DOHH2 (cell line): ENCODE results near the gene LRRN2.

Experiments
- H3F3A ChIP-seq: fragments of 200-600 bp; sonication (generic), shearing (Covaris generic); 2 replicates; pipeline ENCODE4 v1.6.0; 2016; ENCODE audit warnings: antibody characterized with exemption, mild to moderate bottlenecking; ENCODE audit not compliant: control insufficient read depth, insufficient read depth
- H3K27ac ChIP-seq: fragments of 200-600 bp; sonication (generic); 2 replicates; pipeline ENCODE4 v1.5.1; 2014; ENCODE audit warnings: low read depth, mild to moderate bottlenecking, low read length, moderate library complexity
- H3K27me3 ChIP-seq: fragments of 200-600 bp; sonication (generic); 2 replicates; pipeline ENCODE4 v1.6.1; 2014; ENCODE audit warnings: mild to moderate bottlenecking, low read length, mixed read lengths; ENCODE audit not compliant: control insufficient read depth
- H3K36me3 ChIP-seq: fragments of 200-600 bp; sonication (generic); 2 replicates; pipeline ENCODE4 v1.6.1; 2014; ENCODE audit warnings: mild to moderate bottlenecking, low read length, moderate library complexity, mixed read lengths; ENCODE audit not compliant: control insufficient read depth
- H3K4me1 ChIP-seq: fragments of 200-600 bp; sonication (generic); 2 replicates; pipeline ENCODE4 v1.6.1; 2014; ENCODE audit warnings: mild to moderate bottlenecking, low read length, mixed read lengths; ENCODE audit not compliant: control insufficient read depth
- H3K4me2 ChIP-seq: fragments of 200-600 bp; sonication (generic); 2 replicates; pipeline ENCODE4 v1.6.0; 2014; ENCODE audit warnings: mild to moderate bottlenecking, low read length, moderate library complexity
- H3K4me3 ChIP-seq: fragments of 200-600 bp; sonication (generic); 2 replicates; pipeline ENCODE4 v1.5.1; 2014; ENCODE audit warnings: mild to moderate bottlenecking, low read length, mixed read lengths
- H3K79me2 ChIP-seq: fragments of 200-600 bp; sonication (generic); 2 replicates; pipeline ENCODE4 v1.6.1; 2014; ENCODE audit warnings: mild to moderate bottlenecking, low read length, mixed read lengths; ENCODE audit not compliant: control insufficient read depth
- H3K9me2 ChIP-seq: fragments of 200-600 bp; sonication (generic); replicated peaks from 2 replicates; pipeline ENCODE4 v1.6.1; 2014; ENCODE audit warnings: mild to moderate bottlenecking, low read length, mixed read lengths; ENCODE audit not compliant: control insufficient read depth
- H3K9me3 ChIP-seq: fragments of 200-600 bp; sonication (generic); 2 replicates; pipeline ENCODE4 v1.6.1; 2014; ENCODE audit warnings: antibody characterized with exemption, low read length, mixed read lengths; ENCODE audit not compliant: control insufficient read depth, insufficient read depth
- H4K20me1 ChIP-seq: fragments of 200-600 bp; sonication (generic); 2 replicates; pipeline ENCODE4 v1.6.0; 2014; ENCODE audit warnings: low read depth, mild to moderate bottlenecking, antibody characterized with exemption, low read length, moderate library complexity; ENCODE audit not compliant: control insufficient read depth, insufficient read depth
- CTCF ChIP-seq: fragments of 200-600 bp; sonication (generic); IDR thresholded peaks from one replicate; pipeline ENCODE4 v1.5.1; 2014; ENCODE audit warnings: antibody characterized with exemption, mild to moderate bottlenecking, low read depth, low read length; ENCODE audit not compliant: poor library complexity, severe bottlenecking
- EZH2phosphoT487 ChIP-seq: fragments of 200-600 bp; sonication (generic); IDR thresholded peaks from 2 replicates; pipeline ENCODE4 v1.6.1; 2017; ENCODE audit warnings: borderline replicate concordance, mild to moderate bottlenecking, antibody characterized with exemption, low read length, moderate library complexity, mixed read lengths

LRRN2 gene

GRCh38 chr1:204616641-204617040 lies 68.9 kb downstream of the LRRN2 start:
- Histone ChIP-seq H3K9me3 (no peaks in the 10 kb centered on the region), H3K36me3 (no peaks in the 10 kb centered on the region), H3F3A (no peaks in the 10 kb centered on the region), H4K20me1 (peaks cover 4% of the 10 kb centered on the region; the same call in 1 of the 2 replicates), H3K9me2 (no peaks in the 10 kb centered on the region), H3K79me2 (no peaks in the 10 kb centered on the region), H3K27me3 (peaks cover 36% of the 10 kb centered on the region), H3K27ac (no peak overlapping the region), H3K4me1 (0 out of 2 replicates have a peak, but pooled peaks cover 3% of the 10 kb centered on the region), H3K4me2 (no peak overlapping the region), H3K4me3 (no peak overlapping the region)
- TF ChIP-seq EZH2phosphoT487 (no peak), CTCF (no peak)

GRCh38 chr1:204615881-204616280 lies 69.7 kb downstream of the LRRN2 start:
- Histone ChIP-seq H3K4me3 (no peak overlapping the region), H3K9me3 (no peaks in the 10 kb centered on the region), H3K79me2 (no peaks in the 10 kb centered on the region), H3K9me2 (no peaks in the 10 kb centered on the region), H3F3A (no peaks in the 10 kb centered on the region), H3K27ac (no peak overlapping the region), H3K4me2 (no peak overlapping the region), H3K4me1 (0 out of 2 replicates have a peak, but pooled peaks cover 3% of the 10 kb centered on the region), H3K27me3 (peaks cover 33% of the 10 kb centered on the region), H4K20me1 (no peaks in the 10 kb centered on the region), H3K36me3 (no peaks in the 10 kb centered on the region)
- TF ChIP-seq CTCF (no peak), EZH2phosphoT487 (no peak)

GRCh38 chr1:204613636-204614035 lies 71.9 kb downstream of the LRRN2 start:
- Histone ChIP-seq H3K79me2 (no peaks in the 10 kb centered on the region), H3K4me2 (no peak overlapping the region), H3K27me3 (peaks cover 52% of the 10 kb centered on the region), H3K9me2 (no peaks in the 10 kb centered on the region), H3K36me3 (no peaks in the 10 kb centered on the region), H3K4me1 (0 out of 2 replicates have a peak, but pooled peaks cover 3% of the 10 kb centered on the region), H4K20me1 (no peaks in the 10 kb centered on the region), H3F3A (no peaks in the 10 kb centered on the region), H3K9me3 (no peaks in the 10 kb centered on the region), H3K4me3 (no peak overlapping the region), H3K27ac (no peak overlapping the region)
- no peak for TF ChIP-seq EZH2phosphoT487
- TF ChIP-seq CTCF = no peak
